Smooth muscle cell (in vitro differentiated cells): ENCODE results near the gene WDR75. TPM values are rescaled to one million over a fixed set of nuclear protein-coding genes. Genes with fewer than 3 reads are reported as not detected.

Experiments used
- DNase-seq: peaks from one replicate; lab custom pipeline; 2025; ENCODE audit not compliant: unreplicated experiment; lab: John Stamatoyannopoulos, UW
- H2AFZ ChIP-seq: fragments of 200-600 bp; sonication (generic); 2 replicates; pipeline ENCODE4 v1.6.0; 2016; ENCODE audit warnings: antibody characterized with exemption, low read depth, mild to moderate bottlenecking
- H3F3A ChIP-seq: fragments of 200-600 bp; sonication (generic); 2 replicates; pipeline ENCODE4 v1.6.0; 2017; ENCODE audit warnings: antibody characterized with exemption, low read depth
- H3K27ac ChIP-seq: fragments of 200-600 bp; sonication (generic); 2 replicates; pipeline ENCODE4 v1.5.1; 2016; ENCODE audit warnings: low read depth, mild to moderate bottlenecking
- H3K27me3 ChIP-seq: fragments of 200-600 bp; sonication (generic); 2 replicates; pipeline ENCODE4 v1.6.1; 2016; ENCODE audit warnings: low read depth, mild to moderate bottlenecking
- H3K36me3 ChIP-seq: fragments of 200-600 bp; sonication (generic); 2 replicates; pipeline ENCODE4 v1.5.1; 2016; ENCODE audit warnings: low read depth
- H3K4me1 ChIP-seq: fragments of 200-600 bp; sonication (generic); 2 replicates; pipeline ENCODE4 v1.5.1; 2016; ENCODE audit warnings: low read depth
- H3K4me2 ChIP-seq: fragments of 200-600 bp; sonication (generic); 2 replicates; pipeline ENCODE4 v1.6.0; 2016; ENCODE audit warnings: mild to moderate bottlenecking
- H3K4me3 ChIP-seq: fragments of 200-600 bp; sonication (generic); 2 replicates; pipeline ENCODE4 v1.5.1; 2016; ENCODE audit warnings: mild to moderate bottlenecking
- H3K79me2 ChIP-seq: fragments of 200-600 bp; sonication (generic); 2 replicates; pipeline ENCODE4 v1.6.0; 2016; ENCODE audit warnings: low read depth, mild to moderate bottlenecking
- H3K9ac ChIP-seq: fragments of 200-600 bp; sonication (generic); 2 replicates; pipeline ENCODE4 v1.6.0; 2016; ENCODE audit warnings: low read depth
- H3K9me3 ChIP-seq: fragments of 200-600 bp; sonication (generic); replicated peaks from 2 replicates; pipeline ENCODE4 v1.5.1; 2016; ENCODE audit warnings: low read depth
- H4K20me1 ChIP-seq: fragments of 200-600 bp; sonication (generic); 2 replicates; pipeline ENCODE4 v1.6.0; 2016; ENCODE audit warnings: low read depth
- CTCF ChIP-seq: fragments of 200-600 bp; sonication (generic); IDR thresholded peaks from 2 replicates; pipeline ENCODE4 v1.5.1; 2017; ENCODE audit warnings: borderline replicate concordance, mild to moderate bottlenecking, antibody characterized with exemption; ENCODE audit not compliant: insufficient read depth, poor library complexity, severe bottlenecking
- WGBS: methylation state at CpG from one replicate; pipeline ENCODE4 v1.1.7; 2016; ENCODE audit warnings: low lambda C conversion rate; 5-methylcytosine and 5-hydroxymethylcytosine counted together
- polyA plus RNA-seq: library from polyadenylated mRNA; unstranded; fragments of >200 nt; fragmentation: Nextera tagmentation; extraction: Ambion mirVana; gene quantifications from 2 replicates; pipeline ENCODE4 v1.2.1, GENCODE V29; 2016
- total RNA-seq: library from RNA; depleted of rRNA; stranded (reverse); fragments of >200 nt; gene quantifications from 2 replicates; pipeline ENCODE4 v1.2.3, GENCODE V29; 2014

WDR75 gene
- total and polyA plus RNA-seq, 2 experiments from 2014 or later: 22.7 to 63.0 TPM

GRCh38 chr2:189465076-189465475 lies 23.8 kb downstream of the WDR75 start:
- H3K27ac ChIP-seq: no peak overlapping the region
- H3K79me2 ChIP-seq: no peaks in the 10 kb centered on the region
- no peaks in the 10 kb centered on the region for H3F3A ChIP-seq
- no peaks in the 10 kb centered on the region for H3K4me1 ChIP-seq
- H3K27me3 ChIP-seq: no peaks in the 10 kb centered on the region
- H4K20me1 ChIP-seq: no peaks in the 10 kb centered on the region
- no peak overlapping the region for H2AFZ ChIP-seq
- no peak overlapping the region for H3K4me3 ChIP-seq
- DNase-seq: no peak
- no peak for TF ChIP-seq CTCF
- H3K4me2 ChIP-seq: no peak overlapping the region
- WGBS: 93% methylated on average over 1 of the region's 1 CpG
- H3K9ac ChIP-seq: no peak overlapping the region
- peaks cover 39% of the 10 kb centered on the region for H3K36me3 ChIP-seq
- no peaks in the 10 kb centered on the region for H3K9me3 ChIP-seq

- WGBS: 57% methylated on average over 3 of the region's 3 CpGs
- no peak overlapping the region for H2AFZ ChIP-seq
- no peaks in the 10 kb centered on the region for H3K9me3 ChIP-seq
- no peaks in the 10 kb centered on the region for H3K79me2 ChIP-seq
- H3F3A ChIP-seq: no peaks in the 10 kb centered on the region
- H3K27me3 ChIP-seq: no peaks in the 10 kb centered on the region
- H4K20me1 ChIP-seq: no peaks in the 10 kb centered on the region
- no peak overlapping the region for H3K4me3 ChIP-seq
- H3K4me1 ChIP-seq: no peaks in the 10 kb centered on the region
- no peak for TF ChIP-seq CTCF
- no peak overlapping the region for H3K27ac ChIP-seq
- no peak for DNase-seq
- no peak overlapping the region for H3K4me2 ChIP-seq
- no peak overlapping the region for H3K9ac ChIP-seq
- H3K36me3 ChIP-seq: peaks cover 43% of the 10 kb centered on the region
Measured at GRCh38 chr2:189465478-189465877, 24.2 kb downstream of the WDR75 start.

GRCh38 chr2:189466046-189466445 lies 24.8 kb downstream of the WDR75 start:
- Histone ChIP-seq H3K4me3 (no peak overlapping the region), H3K4me1 (no peaks in the 10 kb centered on the region), H3K9me3 (no peaks in the 10 kb centered on the region), H3K27ac (no peak overlapping the region), H3K9ac (no peak overlapping the region), H3K79me2 (no peaks in the 10 kb centered on the region), H3K27me3 (no peaks in the 10 kb centered on the region), H3K36me3 (peaks cover 46% of the 10 kb centered on the region), H4K20me1 (no peaks in the 10 kb centered on the region), H2AFZ (no peak overlapping the region), H3K4me2 (no peak overlapping the region), H3F3A (no peaks in the 10 kb centered on the region)
- WGBS: 97% methylated on average over 4 of the region's 4 CpGs
- TF ChIP-seq CTCF: no peak
- no peak for DNase-seq

- TF ChIP-seq CTCF: peak; percentile 56
- H3K27ac ChIP-seq: no peak overlapping the region
- H3K79me2 ChIP-seq: no peaks in the 10 kb centered on the region
- peaks cover 46% of the 10 kb centered on the region for H3K36me3 ChIP-seq
- no peaks in the 10 kb centered on the region for H3K4me1 ChIP-seq
- H3F3A ChIP-seq: no peaks in the 10 kb centered on the region
- no peak overlapping the region for H3K9ac ChIP-seq
- H3K27me3 ChIP-seq: no peaks in the 10 kb centered on the region
- no peaks in the 10 kb centered on the region for H4K20me1 ChIP-seq
- no peaks in the 10 kb centered on the region for H3K9me3 ChIP-seq
- no peak for DNase-seq
- no peak overlapping the region for H2AFZ ChIP-seq
- no peak overlapping the region for H3K4me3 ChIP-seq
- no peak overlapping the region for H3K4me2 ChIP-seq
Measured at GRCh38 chr2:189466656-189467055, 25.4 kb downstream of the WDR75 start.
